ENCODE data around the gene ULK3.

DNA sequence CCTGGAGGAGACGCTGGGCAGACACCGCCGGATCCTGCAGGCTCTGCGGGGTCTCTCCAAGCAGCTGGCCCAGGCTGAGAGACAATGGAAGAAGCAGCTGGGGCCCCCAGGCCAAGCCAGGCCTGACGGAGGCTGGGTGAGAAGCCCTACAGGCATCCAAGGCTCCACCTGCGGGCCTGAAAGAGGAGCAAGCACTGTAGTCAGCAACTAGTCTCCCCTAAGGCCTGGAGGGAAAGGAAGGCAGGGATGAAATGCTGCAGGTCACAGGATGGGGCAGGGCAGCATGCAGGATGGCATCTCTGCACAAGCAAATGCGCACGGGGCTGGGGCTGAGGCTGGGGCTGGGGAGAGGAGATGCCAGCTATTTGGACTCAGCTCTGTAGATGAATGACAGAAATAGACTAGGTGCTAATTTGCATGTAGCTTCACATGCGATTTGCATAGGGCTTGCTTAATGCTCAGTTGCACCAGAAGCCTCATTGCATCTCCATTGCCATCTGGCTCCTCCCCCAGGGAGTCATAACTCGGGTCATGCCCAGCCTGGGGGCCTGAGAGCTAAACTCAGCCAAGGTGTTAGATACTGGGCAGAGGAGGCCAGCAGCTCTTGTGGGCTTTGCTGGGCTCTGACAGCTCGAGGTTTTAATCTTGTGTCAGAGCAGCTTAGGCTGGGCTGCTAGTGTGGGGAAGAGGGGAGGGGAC, 21.7 kb downstream of the ULK3 start:
- TF ChIP-seq EP300 (IDR thresholded peaks at IDR 0.05; ENCODE audit: low read depth) (no peak), POLR2AphosphoS5 (IDR thresholded peaks at IDR 0.05) (no peak), POLR2A (IDR thresholded peaks at IDR 0.05) (no peak)
- TF ChIP-seq, protein P1, sequence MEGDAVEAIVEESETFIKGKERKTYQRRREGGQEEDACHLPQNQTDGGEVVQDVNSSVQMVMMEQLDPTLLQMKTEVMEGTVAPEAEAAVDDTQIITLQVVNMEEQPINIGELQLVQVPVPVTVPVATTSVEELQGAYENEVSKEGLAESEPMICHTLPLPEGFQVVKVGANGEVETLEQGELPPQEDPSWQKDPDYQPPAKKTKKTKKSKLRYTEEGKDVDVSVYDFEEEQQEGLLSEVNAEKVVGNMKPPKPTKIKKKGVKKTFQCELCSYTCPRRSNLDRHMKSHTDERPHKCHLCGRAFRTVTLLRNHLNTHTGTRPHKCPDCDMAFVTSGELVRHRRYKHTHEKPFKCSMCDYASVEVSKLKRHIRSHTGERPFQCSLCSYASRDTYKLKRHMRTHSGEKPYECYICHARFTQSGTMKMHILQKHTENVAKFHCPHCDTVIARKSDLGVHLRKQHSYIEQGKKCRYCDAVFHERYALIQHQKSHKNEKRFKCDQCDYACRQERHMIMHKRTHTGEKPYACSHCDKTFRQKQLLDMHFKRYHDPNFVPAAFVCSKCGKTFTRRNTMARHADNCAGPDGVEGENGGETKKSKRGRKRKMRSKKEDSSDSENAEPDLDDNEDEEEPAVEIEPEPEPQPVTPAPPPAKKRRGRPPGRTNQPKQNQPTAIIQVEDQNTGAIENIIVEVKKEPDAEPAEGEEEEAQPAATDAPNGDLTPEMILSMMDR (IDR thresholded peaks at IDR 0.05): no peak
